GM12891 (cell line): ENCODE data around the gene DCST2.

Source experiments
- POLR2A ChIP-seq: IDR thresholded peaks from 2 replicates; pipeline ENCODE4 v1.6.1; 2011; ENCODE audit warnings: low read depth, low read length, control low read depth
- POLR2AphosphoS5 ChIP-seq: IDR thresholded peaks from 2 replicates; pipeline ENCODE4 v1.6.1; 2011; ENCODE audit warnings: low read depth, low read length, control low read depth
- SPI1 ChIP-seq: IDR thresholded peaks from 2 replicates; pipeline ENCODE4 v1.6.1; 2011; ENCODE audit warnings: low read depth, low read length, control low read depth
- TAF1 ChIP-seq: IDR thresholded peaks from 2 replicates; pipeline ENCODE4 v1.6.1; 2011; ENCODE audit warnings: low read depth, low read length, control low read depth

DNA sequence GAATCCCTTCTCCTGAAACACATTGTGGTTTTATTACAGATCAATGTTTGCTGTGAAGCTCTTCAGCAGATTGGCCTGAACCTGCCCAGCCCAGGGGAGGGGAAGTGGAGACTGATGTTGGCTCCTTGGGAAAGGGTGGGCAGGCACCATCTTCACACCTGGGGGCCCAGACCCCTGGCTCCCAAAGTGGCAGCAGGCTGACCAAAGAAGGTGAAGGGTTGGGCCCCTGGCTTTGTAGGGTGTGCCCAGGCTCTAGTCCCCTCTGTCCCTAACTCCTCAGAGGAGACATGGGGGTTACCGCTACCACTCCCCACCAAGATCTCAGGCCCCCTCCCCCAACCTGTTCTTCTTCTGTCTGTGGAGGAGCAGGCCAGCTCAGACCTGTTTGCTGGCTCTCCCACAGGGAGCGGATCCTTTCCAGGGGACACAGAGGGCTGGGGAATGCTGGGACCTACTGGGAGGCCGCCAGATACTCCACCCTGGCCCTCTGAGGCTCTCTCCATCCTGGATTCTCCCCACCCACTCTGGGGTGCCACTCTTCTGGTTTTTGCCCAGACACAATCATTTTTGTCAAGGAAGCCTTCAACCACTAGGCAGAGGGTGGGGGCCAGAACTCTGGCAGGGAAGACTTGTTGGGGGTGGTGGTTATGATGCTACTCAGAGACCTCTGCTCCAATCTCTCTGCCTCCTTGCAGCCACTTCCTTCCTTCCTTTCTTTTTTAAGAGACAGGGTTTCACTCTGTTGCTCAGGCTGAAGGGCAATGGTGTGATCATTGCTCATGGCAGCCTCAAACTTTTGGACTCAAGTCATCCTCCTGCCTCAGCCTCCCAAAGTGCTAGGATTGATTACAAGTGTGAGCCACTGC is 40.0 kb upstream of the DCST2 start:
- TF ChIP-seq POLR2A = no peak
- TF ChIP-seq POLR2AphosphoS5 = no peak
- TF ChIP-seq SPI1 = no peak
- no peak for TF ChIP-seq TAF1
